OCI-LY7 (cell line): ENCODE data around the gene TBL1XR1.

Source experiments
- EZH2phosphoT487 ChIP-seq: fragments of 200-600 bp; sonication (generic); IDR thresholded peaks from 2 replicates; pipeline ENCODE4 v1.6.1; 2018; ENCODE audit warnings: low read depth, borderline replicate concordance, mild to moderate bottlenecking, mixed run types, antibody characterized with exemption, low read length, moderate library complexity, mixed read lengths
- TF ChIP-seq, protein P1 (sequence below): fragments of 200-600 bp; sonication (generic); conservative IDR thresholded peaks from 2 replicates; pipeline ENCODE4 v1.5.1; 2014; ENCODE audit warnings: mild to moderate bottlenecking, antibody characterized with exemption, low read length, moderate library complexity, mixed read lengths

DNA sequence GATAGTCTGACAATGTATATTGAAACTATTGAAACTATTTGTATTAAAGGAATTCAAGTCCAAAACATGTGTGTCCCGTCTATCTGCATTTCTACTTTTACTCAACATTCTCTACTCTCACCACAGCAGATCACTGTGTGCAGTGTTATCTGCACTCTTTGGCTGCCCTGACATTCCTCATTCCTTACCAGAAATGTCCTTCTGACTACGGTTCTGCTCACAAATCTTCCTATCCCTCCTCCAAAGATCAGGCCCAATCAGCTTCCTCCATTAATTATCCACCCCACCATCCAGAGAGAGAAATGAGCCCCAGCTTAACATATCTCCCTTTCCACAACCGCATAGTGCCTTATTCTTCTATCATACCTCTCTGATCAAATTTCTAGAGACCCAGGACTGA lies 94.7 kb downstream of the TBL1XR1 start:
- TF ChIP-seq, protein P1, sequence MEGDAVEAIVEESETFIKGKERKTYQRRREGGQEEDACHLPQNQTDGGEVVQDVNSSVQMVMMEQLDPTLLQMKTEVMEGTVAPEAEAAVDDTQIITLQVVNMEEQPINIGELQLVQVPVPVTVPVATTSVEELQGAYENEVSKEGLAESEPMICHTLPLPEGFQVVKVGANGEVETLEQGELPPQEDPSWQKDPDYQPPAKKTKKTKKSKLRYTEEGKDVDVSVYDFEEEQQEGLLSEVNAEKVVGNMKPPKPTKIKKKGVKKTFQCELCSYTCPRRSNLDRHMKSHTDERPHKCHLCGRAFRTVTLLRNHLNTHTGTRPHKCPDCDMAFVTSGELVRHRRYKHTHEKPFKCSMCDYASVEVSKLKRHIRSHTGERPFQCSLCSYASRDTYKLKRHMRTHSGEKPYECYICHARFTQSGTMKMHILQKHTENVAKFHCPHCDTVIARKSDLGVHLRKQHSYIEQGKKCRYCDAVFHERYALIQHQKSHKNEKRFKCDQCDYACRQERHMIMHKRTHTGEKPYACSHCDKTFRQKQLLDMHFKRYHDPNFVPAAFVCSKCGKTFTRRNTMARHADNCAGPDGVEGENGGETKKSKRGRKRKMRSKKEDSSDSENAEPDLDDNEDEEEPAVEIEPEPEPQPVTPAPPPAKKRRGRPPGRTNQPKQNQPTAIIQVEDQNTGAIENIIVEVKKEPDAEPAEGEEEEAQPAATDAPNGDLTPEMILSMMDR = no peak
- no peak for TF ChIP-seq EZH2phosphoT487
